Measurements from ENCODE around the gene KDM4C. TPM values are rescaled to one million over a fixed set of nuclear protein-coding genes. Genes with fewer than 3 reads are reported as not detected.

Gene KDM4C
- total RNA-seq, 2 experiments from 2014 or later = 51.5 to 60.3 TPM

- H2AFZ ChIP-seq (ENCODE audit: low read length) = no peak overlapping the region
- H3K79me2 ChIP-seq (ENCODE audit: insufficient read depth, low read depth, low read length) = no peaks in the 10 kb centered on the region
- H3K9me2 ChIP-seq (ENCODE audit: insufficient read depth, low read length) = no peaks in the 10 kb centered on the region
- POLR2A ChIA-PET = interaction anchor here (0.5 kb wide), 1 partner anchor 391 kb away, joined by 3 read pairs; no protein-coding TSS in a partner anchor
- peaks cover 11% of the 10 kb centered on the region; the same call in 1 of the 2 replicates for H3K36me3 ChIP-seq (ENCODE audit: insufficient read depth, low read length)
- no peak for TF ChIP-seq EZH2phosphoT487 (IDR thresholded peaks at IDR 0.05; ENCODE audit: borderline replicate concordance, low read depth, low read length)
- TF ChIP-seq CTCF (conservative IDR thresholded peaks at IDR 0.05; ENCODE audit: low read length) = no peak
- H4K20me1 ChIP-seq (ENCODE audit: insufficient read depth, low read length) = no peaks in the 10 kb centered on the region
- H3K4me1 ChIP-seq (ENCODE audit: insufficient read depth, low read length, poor library complexity, severe bottlenecking) = no peaks in the 10 kb centered on the region
- intact Hi-C loops (cut with micrococcal nuclease; ENCODE audit: unreplicated experiment) = no loop called here
- no TSS peak for BruUV-seq (replicated peaks)
- H3K27ac ChIP-seq (ENCODE audit: low read depth, low read length, poor library complexity, severe bottlenecking) = no peak overlapping the region
- no peak overlapping the region for H3K4me2 ChIP-seq (ENCODE audit: low read length)
- no peak overlapping the region for H3K4me3 ChIP-seq (ENCODE audit: low read depth, low read length, poor library complexity, severe bottlenecking)
- CTCF ChIA-PET (ENCODE audit: unreplicated experiment) = no interaction called here
- H3K9me3 ChIP-seq (ENCODE audit: low read length) = no peaks in the 10 kb centered on the region
- DNase-seq (ENCODE audit: low spot score) = no peak
Observed at GRCh38 chr9:6978591-6978990, 220.8 kb downstream of the KDM4C start.

GRCh38 chr9:6984941-6985578, 227.3 kb downstream of the KDM4C start:
- BruUV-seq (replicated peaks) = no TSS peak
- TF ChIP-seq CTCF (conservative IDR thresholded peaks at IDR 0.05; ENCODE audit: low read length) = no peak
- no peak for TF ChIP-seq EZH2phosphoT487 (IDR thresholded peaks at IDR 0.05; ENCODE audit: borderline replicate concordance, low read depth, low read length)
- no peaks in the 10 kb centered on the region for H3K9me3 ChIP-seq (ENCODE audit: low read length)
- no peaks in the 10 kb centered on the region for H3K9me2 ChIP-seq (ENCODE audit: insufficient read depth, low read length)
- ChIA-PET POLR2A (interaction anchor here (0.6 kb wide), 1 partner anchor 31 kb away, joined by 4 read pairs; no protein-coding TSS in a partner anchor), CTCF (ENCODE audit: unreplicated experiment) (no interaction called here)
- H2AFZ ChIP-seq (ENCODE audit: low read length) = no peak overlapping the region
- no peak overlapping the region for H3K4me3 ChIP-seq (ENCODE audit: low read depth, low read length, poor library complexity, severe bottlenecking)
- H3K79me2 ChIP-seq (ENCODE audit: insufficient read depth, low read depth, low read length) = no peaks in the 10 kb centered on the region
- no peak for DNase-seq (ENCODE audit: low spot score)
- no peak overlapping the region for H3K4me2 ChIP-seq (ENCODE audit: low read length)
- peaks cover 44% of the 10 kb centered on the region for H3K36me3 ChIP-seq (ENCODE audit: insufficient read depth, low read length)
- no peaks in the 10 kb centered on the region for H4K20me1 ChIP-seq (ENCODE audit: insufficient read depth, low read length)
- no peak overlapping the region for H3K27ac ChIP-seq (ENCODE audit: low read depth, low read length, poor library complexity, severe bottlenecking)
- no peaks in the 10 kb centered on the region for H3K4me1 ChIP-seq (ENCODE audit: insufficient read depth, low read length, poor library complexity, severe bottlenecking)
- intact Hi-C loops (cut with micrococcal nuclease; ENCODE audit: unreplicated experiment) = no loop called here

- H3K4me2 ChIP-seq (ENCODE audit: low read length) = no peak overlapping the region
- H3K9me3 ChIP-seq (ENCODE audit: low read length) = no peaks in the 10 kb centered on the region
- H3K79me2 ChIP-seq (ENCODE audit: insufficient read depth, low read depth, low read length) = no peaks in the 10 kb centered on the region
- ChIA-PET POLR2A (interaction anchor here (1.0 kb wide), 1 partner anchor 33 kb away, joined by 3 read pairs; no protein-coding TSS in a partner anchor), CTCF (ENCODE audit: unreplicated experiment) (no interaction called here)
- no peaks in the 10 kb centered on the region for H3K4me1 ChIP-seq (ENCODE audit: insufficient read depth, low read length, poor library complexity, severe bottlenecking)
- no peak overlapping the region for H3K4me3 ChIP-seq (ENCODE audit: low read depth, low read length, poor library complexity, severe bottlenecking)
- intact Hi-C loops (cut with micrococcal nuclease; ENCODE audit: unreplicated experiment) = no loop called here
- no TSS peak for BruUV-seq (replicated peaks)
- DNase-seq (ENCODE audit: low spot score) = no peak
- no peaks in the 10 kb centered on the region for H4K20me1 ChIP-seq (ENCODE audit: insufficient read depth, low read length)
- no peak overlapping the region for H3K27ac ChIP-seq (ENCODE audit: low read depth, low read length, poor library complexity, severe bottlenecking)
- H3K36me3 ChIP-seq (ENCODE audit: insufficient read depth, low read length) = peaks cover 44% of the 10 kb centered on the region
- TF ChIP-seq CTCF (conservative IDR thresholded peaks at IDR 0.05; ENCODE audit: low read length) (no peak), EZH2phosphoT487 (IDR thresholded peaks at IDR 0.05; ENCODE audit: borderline replicate concordance, low read depth, low read length) (no peak)
- no peaks in the 10 kb centered on the region for H3K9me2 ChIP-seq (ENCODE audit: insufficient read depth, low read length)
- H2AFZ ChIP-seq (ENCODE audit: low read length) = no peak overlapping the region
Observed at GRCh38 chr9:6986141-6986815, 228.5 kb downstream of the KDM4C start.
